Loucy (cell line): ENCODE results near the gene STARD6.

Experiments used
- EZH2phosphoT487 ChIP-seq: fragments of 200-600 bp; IDR thresholded peaks from 2 replicates; pipeline ENCODE4 v1.6.1; 2018; ENCODE audit warnings: antibody characterized with exemption, mild to moderate bottlenecking, moderate library complexity, borderline replicate concordance
- TF ChIP-seq, protein P1 (sequence below): fragments of 200-600 bp; sonication (generic); conservative IDR thresholded peaks from 2 replicates; pipeline ENCODE4 v1.5.1; 2014; ENCODE audit warnings: mild to moderate bottlenecking, antibody characterized with exemption, low read length

DNA sequence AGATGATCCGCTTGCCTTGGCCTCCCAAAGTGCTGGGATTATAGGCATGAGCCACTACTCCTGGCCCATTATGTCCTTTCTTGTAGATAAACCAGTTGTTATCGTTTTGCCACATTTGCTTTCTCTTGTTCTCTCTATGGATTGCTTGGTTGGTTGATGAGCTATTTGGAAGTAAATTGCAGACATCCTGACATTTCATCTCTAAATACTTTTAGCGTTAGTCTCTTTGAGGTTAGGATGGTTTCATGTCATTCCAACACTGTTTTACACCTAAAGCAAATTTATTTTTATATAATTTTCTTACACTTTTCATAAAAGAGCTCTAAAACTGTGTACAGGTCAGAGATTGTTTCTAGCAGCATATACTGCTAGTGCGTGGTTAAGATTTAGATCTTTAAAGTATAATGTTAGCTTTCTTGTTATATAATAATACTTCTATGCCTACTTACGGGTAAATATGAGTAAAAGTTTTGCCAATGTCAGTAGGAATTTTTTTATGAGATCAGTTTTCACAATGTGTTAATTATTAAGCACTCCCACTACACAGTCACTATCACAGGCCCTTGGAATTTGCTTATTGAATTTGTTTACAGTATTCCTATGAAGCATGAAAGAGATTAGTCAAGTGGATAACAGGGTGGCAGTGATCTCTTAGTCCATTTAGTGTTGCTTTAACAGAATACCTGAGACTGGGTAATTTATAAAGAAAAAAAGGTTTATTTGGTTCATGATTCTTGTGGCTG lies 78.0 kb downstream of the STARD6 start:
- TF ChIP-seq, protein P1, sequence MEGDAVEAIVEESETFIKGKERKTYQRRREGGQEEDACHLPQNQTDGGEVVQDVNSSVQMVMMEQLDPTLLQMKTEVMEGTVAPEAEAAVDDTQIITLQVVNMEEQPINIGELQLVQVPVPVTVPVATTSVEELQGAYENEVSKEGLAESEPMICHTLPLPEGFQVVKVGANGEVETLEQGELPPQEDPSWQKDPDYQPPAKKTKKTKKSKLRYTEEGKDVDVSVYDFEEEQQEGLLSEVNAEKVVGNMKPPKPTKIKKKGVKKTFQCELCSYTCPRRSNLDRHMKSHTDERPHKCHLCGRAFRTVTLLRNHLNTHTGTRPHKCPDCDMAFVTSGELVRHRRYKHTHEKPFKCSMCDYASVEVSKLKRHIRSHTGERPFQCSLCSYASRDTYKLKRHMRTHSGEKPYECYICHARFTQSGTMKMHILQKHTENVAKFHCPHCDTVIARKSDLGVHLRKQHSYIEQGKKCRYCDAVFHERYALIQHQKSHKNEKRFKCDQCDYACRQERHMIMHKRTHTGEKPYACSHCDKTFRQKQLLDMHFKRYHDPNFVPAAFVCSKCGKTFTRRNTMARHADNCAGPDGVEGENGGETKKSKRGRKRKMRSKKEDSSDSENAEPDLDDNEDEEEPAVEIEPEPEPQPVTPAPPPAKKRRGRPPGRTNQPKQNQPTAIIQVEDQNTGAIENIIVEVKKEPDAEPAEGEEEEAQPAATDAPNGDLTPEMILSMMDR, result no peak
- TF ChIP-seq EZH2phosphoT487, result no peak
